Measurements from ENCODE around the gene WDR26.
"Not testable (repeated sequence)": the region's sequence is repeated elsewhere in the genome, so short reads cannot be mapped to it uniquely, and the experiment has no call there.

Gene WDR26

GRCh38 chr1:224356685-224357625, 77.6 kb downstream of the WDR26 start, which contains the start of gene CNIH4:
Gene CNIH4 (plus strand): TSS chr1:224356879. CDS start chr1:224356925, 46 bp downstream.
- no peaks in the 10 kb centered on the region for H3K36me3 ChIP-seq (ENCODE audit: control insufficient read depth, insufficient read depth, low read length)
- no peaks in the 10 kb centered on the region for H3K9me3 ChIP-seq (ENCODE audit: control insufficient read depth, low read length)
- H3K4me1 ChIP-seq (ENCODE audit: control insufficient read depth, insufficient read depth, low read length, poor library complexity, severe bottlenecking), result peaks cover 12% of the 10 kb centered on the region
- peak within 1 kb of the TSS; percentile 88 for H3K4me3 ChIP-seq (ENCODE audit: insufficient read depth, low read depth, low read length, poor library complexity, severe bottlenecking)
- H3K27me3 ChIP-seq (replicated peaks; ENCODE audit: control insufficient read depth, insufficient read depth, low read length, poor library complexity, severe bottlenecking), result no peaks in the 10 kb centered on the region
- peak within 1 kb of the TSS; percentile 82 for H3K27ac ChIP-seq (ENCODE audit: insufficient read depth, low read length, poor library complexity, severe bottlenecking)
- DNase-seq, result peak; percentile 80 to 87 (median 87)

- Histone ChIP-seq H3K4me3 (ENCODE audit: insufficient read depth, low read depth, low read length, poor library complexity, severe bottlenecking) (no peak overlapping the region), H3K27ac (ENCODE audit: insufficient read depth, low read length, poor library complexity, severe bottlenecking) (no peak overlapping the region), H3K4me1 (ENCODE audit: control insufficient read depth, insufficient read depth, low read length, poor library complexity, severe bottlenecking) (peaks cover 5% of the 10 kb centered on the region), H3K9me3 (ENCODE audit: control insufficient read depth, low read length) (no peaks in the 10 kb centered on the region), H3K27me3 (replicated peaks; ENCODE audit: control insufficient read depth, insufficient read depth, low read length, poor library complexity, severe bottlenecking) (no peaks in the 10 kb centered on the region), H3K36me3 (ENCODE audit: control insufficient read depth, insufficient read depth, low read length) (no peaks in the 10 kb centered on the region)
- no peak for DNase-seq
Measured at GRCh38 chr1:224353975-224354925, 80.3 kb downstream of the WDR26 start.

GRCh38 chr1:224352436-224353085, 82.0 kb downstream of the WDR26 start:
- H3K4me3 ChIP-seq (ENCODE audit: insufficient read depth, low read depth, low read length, poor library complexity, severe bottlenecking); H3K27me3 ChIP-seq (replicated peaks; ENCODE audit: control insufficient read depth, insufficient read depth, low read length, poor library complexity, severe bottlenecking); H3K9me3 ChIP-seq (ENCODE audit: control insufficient read depth, low read length); H3K27ac ChIP-seq (ENCODE audit: insufficient read depth, low read length, poor library complexity, severe bottlenecking); DNase-seq; H3K4me1 ChIP-seq (ENCODE audit: control insufficient read depth, insufficient read depth, low read length, poor library complexity, severe bottlenecking); H3K36me3 ChIP-seq (ENCODE audit: control insufficient read depth, insufficient read depth, low read length): not testable (repeated sequence)

GRCh38 chr1:224349716-224350115, 84.9 kb downstream of the WDR26 start:
- H3K27me3 ChIP-seq (replicated peaks; ENCODE audit: control insufficient read depth, insufficient read depth, low read length, poor library complexity, severe bottlenecking), result not testable (repeated sequence)

GRCh38 chr1:224348137-224348536, 86.5 kb downstream of the WDR26 start:
- no peak overlapping the region for H3K27ac ChIP-seq (ENCODE audit: insufficient read depth, low read length, poor library complexity, severe bottlenecking)
- peaks cover 15% of the 10 kb centered on the region for H3K9me3 ChIP-seq (ENCODE audit: control insufficient read depth, low read length)
- no peak for DNase-seq
- H3K4me3 ChIP-seq (ENCODE audit: insufficient read depth, low read depth, low read length, poor library complexity, severe bottlenecking), result no peak overlapping the region
- H3K27me3 ChIP-seq (replicated peaks; ENCODE audit: control insufficient read depth, insufficient read depth, low read length, poor library complexity, severe bottlenecking), result no peaks in the 10 kb centered on the region
- no peaks in the 10 kb centered on the region for H3K36me3 ChIP-seq (ENCODE audit: control insufficient read depth, insufficient read depth, low read length)
- H3K4me1 ChIP-seq (ENCODE audit: control insufficient read depth, insufficient read depth, low read length, poor library complexity, severe bottlenecking), result peaks cover 5% of the 10 kb centered on the region

More at GRCh38 chr1:224349716-224350115, 84.9 kb downstream of the WDR26 start:
- H3K4me3 ChIP-seq (ENCODE audit: insufficient read depth, low read depth, low read length, poor library complexity, severe bottlenecking); DNase-seq; H3K27ac ChIP-seq (ENCODE audit: insufficient read depth, low read length, poor library complexity, severe bottlenecking); H3K9me3 ChIP-seq (ENCODE audit: control insufficient read depth, low read length); H3K36me3 ChIP-seq (ENCODE audit: control insufficient read depth, insufficient read depth, low read length); H3K4me1 ChIP-seq (ENCODE audit: control insufficient read depth, insufficient read depth, low read length, poor library complexity, severe bottlenecking): not testable (repeated sequence)

GRCh38 chr1:224343679-224344078, 90.9 kb downstream of the WDR26 start:
- Histone ChIP-seq H3K27ac (ENCODE audit: insufficient read depth, low read length, poor library complexity, severe bottlenecking) (no peak overlapping the region), H3K9me3 (ENCODE audit: control insufficient read depth, low read length) (peaks cover 15% of the 10 kb centered on the region), H3K4me3 (ENCODE audit: insufficient read depth, low read depth, low read length, poor library complexity, severe bottlenecking) (no peak overlapping the region), H3K4me1 (ENCODE audit: control insufficient read depth, insufficient read depth, low read length, poor library complexity, severe bottlenecking) (peaks cover 3% of the 10 kb centered on the region), H3K36me3 (ENCODE audit: control insufficient read depth, insufficient read depth, low read length) (no peaks in the 10 kb centered on the region), H3K27me3 (replicated peaks; ENCODE audit: control insufficient read depth, insufficient read depth, low read length, poor library complexity, severe bottlenecking) (no peaks in the 10 kb centered on the region)
- no peak for DNase-seq

- not testable (repeated sequence) for H3K27ac ChIP-seq (ENCODE audit: insufficient read depth, low read length, poor library complexity, severe bottlenecking); H3K4me1 ChIP-seq (ENCODE audit: control insufficient read depth, insufficient read depth, low read length, poor library complexity, severe bottlenecking); H3K36me3 ChIP-seq (ENCODE audit: control insufficient read depth, insufficient read depth, low read length); H3K27me3 ChIP-seq (replicated peaks; ENCODE audit: control insufficient read depth, insufficient read depth, low read length, poor library complexity, severe bottlenecking)
- peaks cover 15% of the 10 kb centered on the region for H3K9me3 ChIP-seq (ENCODE audit: control insufficient read depth, low read length)
- H3K4me3 ChIP-seq (ENCODE audit: insufficient read depth, low read depth, low read length, poor library complexity, severe bottlenecking), result peak overlapping the region; percentile 80
- peak in 1 of 3 donors; percentile 3 for DNase-seq
Measured at GRCh38 chr1:224340453-224341384, 93.9 kb downstream of the WDR26 start.

- Histone ChIP-seq H3K9me3 (ENCODE audit: control insufficient read depth, low read length) (peaks cover 14% of the 10 kb centered on the region), H3K4me3 (ENCODE audit: insufficient read depth, low read depth, low read length, poor library complexity, severe bottlenecking) (no peak overlapping the region), H3K27ac (ENCODE audit: insufficient read depth, low read length, poor library complexity, severe bottlenecking) (no peak overlapping the region), H3K4me1 (ENCODE audit: control insufficient read depth, insufficient read depth, low read length, poor library complexity, severe bottlenecking) (no peaks in the 10 kb centered on the region), H3K27me3 (replicated peaks; ENCODE audit: control insufficient read depth, insufficient read depth, low read length, poor library complexity, severe bottlenecking) (no peaks in the 10 kb centered on the region), H3K36me3 (ENCODE audit: control insufficient read depth, insufficient read depth, low read length) (no peaks in the 10 kb centered on the region)
- no peak for DNase-seq
Measured at GRCh38 chr1:224339442-224340033, 95.1 kb downstream of the WDR26 start.
